Breast epithelium (tissue), 4 donors: ENCODE measurements around the gene SSH2. TPM values are rescaled to one million over a fixed set of nuclear protein-coding genes. Genes with fewer than 3 reads are reported as not detected.

Experiments
- DNase-seq, 2 donors: peaks; one replicate each; pipeline ENCODE4 v3.0.0-alpha.2; 2019; ENCODE audit warnings: low spot score in 2 of 2
- H3K27ac ChIP-seq, 2 donors: fragments of 200-600 bp; sonication (generic) in 1 of 2; one replicate each; pipeline ENCODE4 v1.5.1; 2016 to 2019; ENCODE audit warnings: mild to moderate bottlenecking in 1 of 2
- H3K27me3 ChIP-seq, 2 donors: fragments of 200-600 bp; sonication (generic) in 1 of 2; one replicate each; pipeline versions ENCODE4 v1.5.1 to v1.6.0; 2017 to 2019; ENCODE audit warnings: control low read depth in 1 of 2, mild to moderate bottlenecking in 1 of 2
- H3K36me3 ChIP-seq: fragments of 200-600 bp; one replicate; pipeline ENCODE4 v1.5.1; 2019
- H3K4me1 ChIP-seq, 2 donors: fragments of 200-600 bp; sonication (generic); one replicate each; pipeline ENCODE4 v1.5.1; 2016 to 2019; ENCODE audit warnings: control low read depth in 1 of 2
- H3K4me3 ChIP-seq, 3 donors: fragments of 200-600 bp; sonication (generic); 1 replicate in 2 of 3; 2 replicates in 1 of 3; pipeline ENCODE4 v1.5.1; 2016 to 2019; ENCODE audit warnings: mild to moderate bottlenecking in 3 of 3, moderate library complexity in 2 of 3
- H3K9me3 ChIP-seq, 2 donors: fragments of 200-600 bp; sonication (generic) in 1 of 2; one replicate each; pipeline ENCODE4 v1.5.1; 2016 to 2019; ENCODE audit warnings: control low read depth in 1 of 2
- CTCF ChIP-seq, 3 donors: fragments of 450-650 bp; IDR thresholded peaks; one replicate each; pipeline ENCODE4 v1.5.1; 2016 to 2017; ENCODE audit warnings: antibody characterized with exemption in 3 of 3, mild to moderate bottlenecking in 3 of 3, moderate library complexity in 3 of 3
- POLR2A ChIP-seq: fragments of 450-650 bp; IDR thresholded peaks from one replicate; pipeline ENCODE4 v1.6.1; 2016; ENCODE audit warnings: antibody characterized with exemption, mild to moderate bottlenecking, moderate library complexity
- POLR2AphosphoS5 ChIP-seq, 3 donors: sonication (generic); formaldehyde crosslinking; IDR thresholded peaks; one replicate each; pipeline ENCODE4 v1.6.1; 2017; ENCODE audit warnings: antibody characterized with exemption in 3 of 3
- intact Hi-C: fragments of 100-400 bp; cut with DNase I; formaldehyde crosslinking; loops from one replicate; pipeline ENCODE4 v1.15.1; 2023; ENCODE audit warnings: low total_unique reads
- total RNA-seq, 3 donors: library from RNA; depleted of rRNA; stranded (reverse); fragments of >200 nt; gene quantifications; one replicate each; pipeline ENCODE4 v1.1.0, GENCODE V29; 2016

Gene SSH2
- total RNA-seq, 3 donors from 2014 or later: 23.0 to 64.2 (median 25.9) TPM

GRCh38 chr17:29844339-29845048 lies 85.5 kb downstream of the SSH2 start:
- no peaks in the 10 kb centered on the region for H3K9me3 ChIP-seq
- no peaks in the 10 kb centered on the region for H3K36me3 ChIP-seq
- intact Hi-C loops: no loop called here
- H3K4me3 ChIP-seq: no peak overlapping the region
- TF ChIP-seq POLR2AphosphoS5 (IDR thresholded peaks at IDR 0.05) (no peak), POLR2A (no peak), CTCF (IDR thresholded peaks at IDR 0.05) (no peak)
- no peaks in the 10 kb centered on the region for H3K27me3 ChIP-seq
- H3K4me1 ChIP-seq: no peaks in the 10 kb centered on the region
- no peak for DNase-seq
- H3K27ac ChIP-seq: no peak overlapping the region

GRCh38 chr17:29840884-29841283 lies 89.1 kb downstream of the SSH2 start:
- DNase-seq: no peak
- H3K27me3 ChIP-seq: no peaks in the 10 kb centered on the region
- H3K4me1 ChIP-seq: no peaks in the 10 kb centered on the region
- no peaks in the 10 kb centered on the region for H3K36me3 ChIP-seq
- intact Hi-C loops: no loop called here
- no peak overlapping the region for H3K27ac ChIP-seq
- TF ChIP-seq POLR2A (no peak), CTCF (IDR thresholded peaks at IDR 0.05) (no peak), POLR2AphosphoS5 (IDR thresholded peaks at IDR 0.05) (no peak)
- no peak overlapping the region for H3K4me3 ChIP-seq
- no peaks in the 10 kb centered on the region for H3K9me3 ChIP-seq

GRCh38 chr17:29839656-29840055 lies 90.4 kb downstream of the SSH2 start:
- Histone ChIP-seq H3K4me1 (no peaks in the 10 kb centered on the region), H3K4me3 (no peak overlapping the region), H3K36me3 (no peaks in the 10 kb centered on the region), H3K9me3 (no peaks in the 10 kb centered on the region), H3K27me3 (no peaks in the 10 kb centered on the region), H3K27ac (no peak overlapping the region)
- DNase-seq: no peak
- intact Hi-C loops: no loop called here
- no peak for TF ChIP-seq CTCF (IDR thresholded peaks at IDR 0.05)
- TF ChIP-seq POLR2AphosphoS5 (IDR thresholded peaks at IDR 0.05): no peak
- TF ChIP-seq POLR2A: no peak

- H3K9me3 ChIP-seq: no peaks in the 10 kb centered on the region
- no peaks in the 10 kb centered on the region for H3K36me3 ChIP-seq
- no peak overlapping the region for H3K4me3 ChIP-seq
- H3K27me3 ChIP-seq: no peaks in the 10 kb centered on the region
- intact Hi-C loops: no loop called here
- no peaks in the 10 kb centered on the region for H3K4me1 ChIP-seq
- TF ChIP-seq POLR2AphosphoS5 (IDR thresholded peaks at IDR 0.05): no peak
- TF ChIP-seq CTCF (IDR thresholded peaks at IDR 0.05): no peak
- no peak for TF ChIP-seq POLR2A
- no peak for DNase-seq
- no peak overlapping the region for H3K27ac ChIP-seq
Measured at GRCh38 chr17:29838961-29839360, 91.1 kb downstream of the SSH2 start.

- H3K4me3 ChIP-seq: no peak overlapping the region
- intact Hi-C loops: no loop called here
- H3K27me3 ChIP-seq: no peaks in the 10 kb centered on the region
- no peak for DNase-seq
- H3K36me3 ChIP-seq: no peaks in the 10 kb centered on the region
- H3K9me3 ChIP-seq: no peaks in the 10 kb centered on the region
- H3K4me1 ChIP-seq: no peaks in the 10 kb centered on the region
- H3K27ac ChIP-seq: no peak overlapping the region
- TF ChIP-seq POLR2A: no peak
- no peak for TF ChIP-seq POLR2AphosphoS5 (IDR thresholded peaks at IDR 0.05)
- no peak for TF ChIP-seq CTCF (IDR thresholded peaks at IDR 0.05)
Measured at GRCh38 chr17:29837531-29837930, 92.5 kb downstream of the SSH2 start.
